Spleen (tissue), 11 donors: ENCODE data around the gene MGA. TPM values are rescaled to one million over a fixed set of nuclear protein-coding genes. Genes with fewer than 3 reads are reported as not detected.

Experiments
- DNase-seq: peaks from one replicate; pipeline ENCODE4 v3.0.0-alpha.2; 2020
- H3K27ac ChIP-seq, 8 donors: fragments of 200-600 bp; sonication (generic) in 7 of 8; 1 replicate in 4 of 8; 2 replicates in 4 of 8; pipeline versions ENCODE4 v1.5.0 to v1.8.0; 2016 to 2021; ENCODE audit warnings: inconsistent platforms in 4 of 8, mild to moderate bottlenecking in 4 of 8, moderate library complexity in 1 of 8
- H3K27me3 ChIP-seq, 7 donors: fragments of 200-600 bp; sonication (generic) in 6 of 7; replicated peaks in 1 of 7; 1 replicate in 4 of 7; 2 replicates in 3 of 7; pipeline versions ENCODE4 v1.5.0 to v1.8.0; 2016 to 2021; ENCODE audit warnings: inconsistent platforms in 3 of 7, mild to moderate bottlenecking in 1 of 7
- H3K36me3 ChIP-seq, 6 donors: fragments of 200-600 bp; sonication (generic) in 5 of 6; 1 replicate in 4 of 6; 2 replicates in 2 of 6; pipeline versions ENCODE4 v1.5.0 to v1.8.0; 2016 to 2021; ENCODE audit warnings: inconsistent platforms in 2 of 6
- H3K4me1 ChIP-seq, 6 donors: fragments of 200-600 bp; sonication (generic) in 5 of 6; 1 replicate in 3 of 6; 2 replicates in 3 of 6; pipeline versions ENCODE4 v1.5.0 to v1.8.0; 2016 to 2021; ENCODE audit warnings: inconsistent platforms in 3 of 6
- H3K4me3 ChIP-seq, 8 donors: fragments of 200-600 bp; sonication (generic) in 7 of 8; 1 replicate in 4 of 8; 2 replicates in 4 of 8; pipeline versions ENCODE4 v1.5.0 to v1.8.0; 2016 to 2021; ENCODE audit warnings: inconsistent platforms in 4 of 8, mild to moderate bottlenecking in 4 of 8, moderate library complexity in 2 of 8
- H3K9me3 ChIP-seq, 8 donors: fragments of 200-600 bp; sonication (generic) in 7 of 8; 1 replicate in 4 of 8; 2 replicates in 4 of 8; pipeline versions ENCODE4 v1.5.0 to v1.8.0; 2016 to 2021; ENCODE audit warnings: inconsistent platforms in 4 of 8
- POLR2A ChIP-seq, 3 donors: fragments of 450-650 bp; IDR thresholded peaks; one replicate each; pipeline ENCODE4 v1.5.1; 2017; ENCODE audit warnings: antibody characterized with exemption in 3 of 3, mild to moderate bottlenecking in 1 of 3
- POLR2AphosphoS5 ChIP-seq, 3 donors: sonication (generic); formaldehyde crosslinking; IDR thresholded peaks; one replicate each; pipeline ENCODE4 v1.5.1; 2017; ENCODE audit warnings: antibody characterized with exemption in 3 of 3
- WGBS, 5 donors: extraction: QIAGEN DNeasy Blood & Tissue Kit in 3 of 5; methylation state at CpG; one replicate each; pipeline versions ENCODE4 v1.1.5 to v1.1.7; 2013 to 2018; 5-methylcytosine and 5-hydroxymethylcytosine counted together
- intact Hi-C: fragments of 100-400 bp; cut with DNase I; formaldehyde crosslinking; loops from one replicate; pipeline ENCODE4 v1.15.0; 2023; ENCODE audit warnings: low total_unique reads
- polyA plus RNA-seq, 3 donors: library from polyadenylated mRNA; stranded (reverse); fragments of 200-250 nt; gene quantifications; one replicate each; pipeline ENCODE4 v1.2.1, GENCODE V29; 2013
- total RNA-seq, 7 donors: library from RNA; depleted of rRNA in 3 of 7; stranded (reverse); fragments of >200 nt in 3 of 7; fragmentation: NEBNext Ultra II Directional in 4 of 7; extraction: Animal tissue kit (Norgen Biotek cat#: 25700) in 4 of 7; gene quantifications; one replicate each; pipeline versions ENCODE4 v1.1.0 to v1.2.1, GENCODE V29; 2016 to 2021
- TF ChIP-seq, protein P1 (sequence below), 11 experiments: fragments of 200-600 bp in 7 of 11; fragments of 450-650 bp in 4 of 11; sonication (generic) in 4 of 11; IDR thresholded peaks in 8 of 11; conservative IDR thresholded peaks in 3 of 11; 1 replicate in 7 of 11; 2 replicates in 4 of 11; pipeline versions ENCODE4 v1.4.0 to v1.8.0; 2016 to 2021; ENCODE audit warnings: antibody characterized with exemption in 11 of 11, inconsistent platforms in 4 of 11, mild to moderate bottlenecking in 1 of 11
- donor health status: healthy with polysubstance abuse.
- donor health status: DM: no; HTN: no; CAD: no; lungs with moderate emphysema.
- donor health status: DM: no; HTN: no; CAD: no.
- donor health status: Bipolar disorder and iron deficiency.
- donor health status: healthy.
- donor health status: DM: no; HTN: no; CAD: no.
- donor health status: DM: yes; HTN: yes; CAD: no.

MGA gene
- total and polyA plus RNA-seq, 10 donors, result 2.7 to 67.7 (median 51.7) TPM

DNA sequence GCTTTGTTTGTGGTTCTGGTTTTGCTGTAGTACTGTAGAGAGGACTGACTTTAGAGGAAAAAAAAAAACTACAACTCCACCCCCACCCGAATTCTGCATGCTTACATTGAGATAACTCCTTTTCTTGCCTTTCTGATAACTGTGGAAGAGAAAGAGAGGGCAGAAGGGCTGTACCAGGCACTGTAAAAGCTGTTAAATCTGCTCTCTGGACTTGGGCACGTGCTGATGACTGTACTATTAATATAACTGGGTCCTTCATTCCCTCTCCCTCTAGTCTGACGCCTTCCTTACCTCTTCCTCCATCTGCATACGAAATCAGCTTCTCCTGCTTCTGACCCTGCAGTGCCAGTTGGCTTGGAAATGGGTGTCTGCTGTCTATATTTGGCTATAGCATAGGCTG is 129.0 kb downstream of the MGA start:
- peaks cover 16 to 67% (median 46%) of the 10 kb centered on the region in 6 donors for H3K4me1 ChIP-seq
- 48 to 66% (median 55%) methylated on average over 4 of the region's 4 CpGs for WGBS, 5 donors
- TF ChIP-seq POLR2AphosphoS5 (IDR thresholded peaks at IDR 0.05), result no peak
- TF ChIP-seq, protein P1, sequence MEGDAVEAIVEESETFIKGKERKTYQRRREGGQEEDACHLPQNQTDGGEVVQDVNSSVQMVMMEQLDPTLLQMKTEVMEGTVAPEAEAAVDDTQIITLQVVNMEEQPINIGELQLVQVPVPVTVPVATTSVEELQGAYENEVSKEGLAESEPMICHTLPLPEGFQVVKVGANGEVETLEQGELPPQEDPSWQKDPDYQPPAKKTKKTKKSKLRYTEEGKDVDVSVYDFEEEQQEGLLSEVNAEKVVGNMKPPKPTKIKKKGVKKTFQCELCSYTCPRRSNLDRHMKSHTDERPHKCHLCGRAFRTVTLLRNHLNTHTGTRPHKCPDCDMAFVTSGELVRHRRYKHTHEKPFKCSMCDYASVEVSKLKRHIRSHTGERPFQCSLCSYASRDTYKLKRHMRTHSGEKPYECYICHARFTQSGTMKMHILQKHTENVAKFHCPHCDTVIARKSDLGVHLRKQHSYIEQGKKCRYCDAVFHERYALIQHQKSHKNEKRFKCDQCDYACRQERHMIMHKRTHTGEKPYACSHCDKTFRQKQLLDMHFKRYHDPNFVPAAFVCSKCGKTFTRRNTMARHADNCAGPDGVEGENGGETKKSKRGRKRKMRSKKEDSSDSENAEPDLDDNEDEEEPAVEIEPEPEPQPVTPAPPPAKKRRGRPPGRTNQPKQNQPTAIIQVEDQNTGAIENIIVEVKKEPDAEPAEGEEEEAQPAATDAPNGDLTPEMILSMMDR (IDR thresholded peaks at IDR 0.05 in 8 of 11, conservative IDR thresholded peaks at IDR 0.05 in 3 of 11), result no peak
- no peak for TF ChIP-seq POLR2A (IDR thresholded peaks at IDR 0.05)
- H3K27ac ChIP-seq, result peak overlapping the region in 5 of 8 donors; percentile 21 to 71 (median 56)
- intact Hi-C loops, result no loop called here
- H3K36me3 ChIP-seq, result no peaks in the 10 kb centered on the region
- H3K4me3 ChIP-seq, result no peak overlapping the region
- DNase-seq, result no peak
- no peaks in the 10 kb centered on the region for H3K9me3 ChIP-seq
- H3K27me3 ChIP-seq, result no peaks in the 10 kb centered on the region

DNA sequence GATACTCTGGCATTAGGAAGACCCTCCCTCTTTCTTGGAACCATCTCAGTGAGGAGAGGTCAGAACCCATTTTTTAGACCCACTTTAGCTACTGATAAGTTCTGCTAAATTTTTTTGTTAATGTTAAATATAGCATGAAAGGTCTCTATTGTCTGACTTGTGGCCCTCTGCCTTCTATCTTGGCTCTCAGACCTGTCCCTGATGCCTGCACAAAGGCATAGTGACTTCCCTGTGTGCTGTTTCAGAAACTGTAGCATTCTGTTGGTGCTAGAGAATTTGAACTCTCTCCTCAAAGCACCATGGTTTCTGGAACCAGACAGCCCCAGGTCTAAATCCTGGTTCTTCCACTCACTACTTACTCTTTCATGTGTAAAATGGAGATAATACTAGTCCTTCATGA is 129.5 kb downstream of the MGA start:
- TF ChIP-seq, protein P1 (IDR thresholded peaks at IDR 0.05 in 8 of 11, conservative IDR thresholded peaks at IDR 0.05 in 3 of 11), result no peak
- TF ChIP-seq POLR2A (IDR thresholded peaks at IDR 0.05), result no peak
- TF ChIP-seq POLR2AphosphoS5 (IDR thresholded peaks at IDR 0.05), result no peak
- peaks cover 16 to 67% (median 46%) of the 10 kb centered on the region in 6 donors for H3K4me1 ChIP-seq
- intact Hi-C loops, result no loop called here
- no peaks in the 10 kb centered on the region for H3K36me3 ChIP-seq
- DNase-seq, result no peak
- no peaks in the 10 kb centered on the region for H3K27me3 ChIP-seq
- H3K4me3 ChIP-seq, result no peak overlapping the region
- H3K27ac ChIP-seq, result peak overlapping the region in 5 of 8 donors; percentile 21 to 71 (median 56)
- no peaks in the 10 kb centered on the region for H3K9me3 ChIP-seq

DNA sequence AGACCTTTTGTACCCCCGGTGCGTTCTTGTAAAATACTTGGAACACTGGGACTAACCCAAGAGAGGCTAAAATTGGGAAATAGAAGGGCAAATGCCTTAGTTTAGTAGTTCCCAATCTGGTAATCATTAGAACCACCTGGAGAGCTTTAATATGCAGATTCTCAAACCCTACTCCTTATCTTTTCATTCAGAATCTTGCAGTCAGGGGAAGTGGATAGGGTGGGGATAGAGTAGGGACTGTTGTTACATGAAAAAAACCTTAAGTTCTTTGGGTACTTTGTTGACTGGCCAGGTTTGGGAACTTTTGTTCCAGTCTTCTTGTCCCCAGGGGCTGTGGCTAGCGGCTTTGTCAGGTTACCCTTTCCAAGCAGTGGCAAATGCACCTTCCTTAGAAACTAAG is 130.0 kb downstream of the MGA start:
- H3K36me3 ChIP-seq, result no peaks in the 10 kb centered on the region
- H3K4me3 ChIP-seq, result no peak overlapping the region
- peak overlapping the region in 7 of 8 donors; percentile 39 to 77 (median 56) for H3K27ac ChIP-seq
- intact Hi-C loops, result no loop called here
- TF ChIP-seq, protein P1 (IDR thresholded peaks at IDR 0.05 in 8 of 11, conservative IDR thresholded peaks at IDR 0.05 in 3 of 11), result no peak
- TF ChIP-seq POLR2A (IDR thresholded peaks at IDR 0.05), result no peak
- no peak for TF ChIP-seq POLR2AphosphoS5 (IDR thresholded peaks at IDR 0.05)
- peaks cover 16 to 64% (median 47%) of the 10 kb centered on the region in 6 donors for H3K4me1 ChIP-seq
- WGBS, 5 donors, result 84 to 87% (median 86%) methylated on average over 3 of the region's 3 CpGs
- H3K27me3 ChIP-seq, result no peaks in the 10 kb centered on the region
- H3K9me3 ChIP-seq, result no peaks in the 10 kb centered on the region
- no peak for DNase-seq

DNA sequence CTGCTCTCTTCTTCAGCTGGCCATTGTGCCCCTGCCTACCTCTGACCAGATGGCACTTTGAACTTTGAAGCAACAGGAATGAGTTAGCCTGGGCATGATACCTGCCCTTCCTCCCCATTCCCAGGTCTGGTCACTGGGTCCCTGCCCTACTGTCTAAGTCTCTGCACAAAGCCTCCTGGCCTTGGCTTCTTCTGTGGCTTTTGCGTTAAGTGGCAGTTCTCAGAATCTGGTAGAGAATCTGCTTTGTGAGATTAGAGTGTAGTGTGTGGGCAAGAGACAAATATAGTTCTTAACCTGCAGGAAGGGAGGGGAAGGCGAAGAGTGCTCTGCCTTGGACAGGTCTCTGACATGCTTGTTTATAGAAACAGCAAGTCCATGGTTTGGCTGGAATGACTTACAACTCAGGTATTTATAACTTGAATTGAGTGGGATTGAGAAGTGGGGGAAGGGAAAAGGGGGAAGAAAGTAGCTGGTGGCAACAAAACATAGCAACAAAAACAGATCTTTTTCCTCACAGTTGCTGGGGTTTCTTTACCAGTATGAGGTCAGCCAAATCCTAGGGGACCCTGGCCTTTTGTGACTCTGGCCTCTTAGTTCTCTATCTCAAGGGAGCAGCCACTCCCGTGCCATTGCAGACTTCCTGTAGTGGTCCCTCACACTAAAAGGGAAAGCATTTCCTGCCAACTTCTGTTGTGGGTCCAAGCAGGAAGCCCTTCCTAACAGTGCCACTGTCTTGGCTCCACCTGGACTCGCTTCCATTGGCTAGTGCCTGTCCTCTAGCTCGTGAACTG is 130.7 kb downstream of the MGA start:
- no peaks in the 10 kb centered on the region for H3K36me3 ChIP-seq
- no peaks in the 10 kb centered on the region for H3K27me3 ChIP-seq
- peak overlapping the region in 7 of 8 donors; percentile 39 to 77 (median 56) for H3K27ac ChIP-seq
- TF ChIP-seq POLR2A (IDR thresholded peaks at IDR 0.05), result no peak
- TF ChIP-seq, protein P1 (IDR thresholded peaks at IDR 0.05 in 8 of 11, conservative IDR thresholded peaks at IDR 0.05 in 3 of 11), result no peak
- peak in 2 of 3 donors; percentile 56 to 84 for TF ChIP-seq POLR2AphosphoS5 (IDR thresholded peaks at IDR 0.05)
- H3K4me1 ChIP-seq, result peaks cover 18 to 72% (median 55%) of the 10 kb centered on the region in 6 donors
- H3K9me3 ChIP-seq, result no peaks in the 10 kb centered on the region
- no peak for DNase-seq
- no peak overlapping the region for H3K4me3 ChIP-seq
- intact Hi-C loops, result no loop called here
- 22 to 36% (median 34%) methylated on average over 4 to 5 of the region's 5 CpGs for WGBS, 5 donors
